Measurements from ENCODE around the gene RELA.

Gene RELA

GRCh38 chr11:65615229-65615949 lies 47.3 kb downstream of the RELA start, which contains the start of gene PCNX3:
Gene PCNX3 (plus strand): TSS chr11:65615776. CDS start chr11:65616312, 536 bp downstream.
- peak; percentile 93 for TF ChIP-seq GABPA (IDR thresholded peaks at IDR 0.05; ENCODE audit: low read depth)
- TF ChIP-seq POLR2AphosphoS5 (IDR thresholded peaks at IDR 0.05; ENCODE audit: low read depth) = no peak; the same call in 1 of the 2 replicates
- TF ChIP-seq, protein P1, sequence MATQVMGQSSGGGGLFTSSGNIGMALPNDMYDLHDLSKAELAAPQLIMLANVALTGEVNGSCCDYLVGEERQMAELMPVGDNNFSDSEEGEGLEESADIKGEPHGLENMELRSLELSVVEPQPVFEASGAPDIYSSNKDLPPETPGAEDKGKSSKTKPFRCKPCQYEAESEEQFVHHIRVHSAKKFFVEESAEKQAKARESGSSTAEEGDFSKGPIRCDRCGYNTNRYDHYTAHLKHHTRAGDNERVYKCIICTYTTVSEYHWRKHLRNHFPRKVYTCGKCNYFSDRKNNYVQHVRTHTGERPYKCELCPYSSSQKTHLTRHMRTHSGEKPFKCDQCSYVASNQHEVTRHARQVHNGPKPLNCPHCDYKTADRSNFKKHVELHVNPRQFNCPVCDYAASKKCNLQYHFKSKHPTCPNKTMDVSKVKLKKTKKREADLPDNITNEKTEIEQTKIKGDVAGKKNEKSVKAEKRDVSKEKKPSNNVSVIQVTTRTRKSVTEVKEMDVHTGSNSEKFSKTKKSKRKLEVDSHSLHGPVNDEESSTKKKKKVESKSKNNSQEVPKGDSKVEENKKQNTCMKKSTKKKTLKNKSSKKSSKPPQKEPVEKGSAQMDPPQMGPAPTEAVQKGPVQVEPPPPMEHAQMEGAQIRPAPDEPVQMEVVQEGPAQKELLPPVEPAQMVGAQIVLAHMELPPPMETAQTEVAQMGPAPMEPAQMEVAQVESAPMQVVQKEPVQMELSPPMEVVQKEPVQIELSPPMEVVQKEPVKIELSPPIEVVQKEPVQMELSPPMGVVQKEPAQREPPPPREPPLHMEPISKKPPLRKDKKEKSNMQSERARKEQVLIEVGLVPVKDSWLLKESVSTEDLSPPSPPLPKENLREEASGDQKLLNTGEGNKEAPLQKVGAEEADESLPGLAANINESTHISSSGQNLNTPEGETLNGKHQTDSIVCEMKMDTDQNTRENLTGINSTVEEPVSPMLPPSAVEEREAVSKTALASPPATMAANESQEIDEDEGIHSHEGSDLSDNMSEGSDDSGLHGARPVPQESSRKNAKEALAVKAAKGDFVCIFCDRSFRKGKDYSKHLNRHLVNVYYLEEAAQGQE (IDR thresholded peaks at IDR 0.05; ENCODE audit: insufficient replicate concordance, low read depth) = no peak
- peak; percentile 100 for DNase-seq (ENCODE audit: low read depth in 1 of 2, low spot score in 1 of 2)
- Histone ChIP-seq H3K27me3 (ENCODE audit: insufficient read depth, poor library complexity, severe bottlenecking) (no peaks in the 10 kb centered on the region), H3K4me3 (replicated peaks; ENCODE audit: insufficient read depth, low read length) (peak within 1 kb of the TSS; percentile 97), H3K27ac (replicated peaks) (peak within 1 kb of the TSS; percentile 89)

GRCh38 chr11:65613091-65613928 lies 49.4 kb downstream of the RELA start:
- no peak for DNase-seq (ENCODE audit: low read depth in 1 of 2, low spot score in 1 of 2)
- H3K4me3 ChIP-seq (replicated peaks; ENCODE audit: insufficient read depth, low read length) = peak overlapping the region; percentile 88
- H3K27ac ChIP-seq (replicated peaks) = peak overlapping the region; percentile 88
- no peaks in the 10 kb centered on the region for H3K27me3 ChIP-seq (ENCODE audit: insufficient read depth, poor library complexity, severe bottlenecking)
- TF ChIP-seq, protein P1 (IDR thresholded peaks at IDR 0.05; ENCODE audit: insufficient replicate concordance, low read depth) = no peak
- TF ChIP-seq POLR2AphosphoS5 (IDR thresholded peaks at IDR 0.05; ENCODE audit: low read depth) (no peak; the same call in 1 of the 2 replicates), GABPA (IDR thresholded peaks at IDR 0.05; ENCODE audit: low read depth) (no peak)

GRCh38 chr11:65612691-65613090 lies 50.0 kb downstream of the RELA start:
- peak overlapping the region; percentile 88 for H3K4me3 ChIP-seq (replicated peaks; ENCODE audit: insufficient read depth, low read length)
- no peak for DNase-seq (ENCODE audit: low read depth in 1 of 2, low spot score in 1 of 2)
- H3K27me3 ChIP-seq (ENCODE audit: insufficient read depth, poor library complexity, severe bottlenecking) = no peaks in the 10 kb centered on the region
- H3K27ac ChIP-seq (replicated peaks) = no peak overlapping the region
- TF ChIP-seq POLR2AphosphoS5 (IDR thresholded peaks at IDR 0.05; ENCODE audit: low read depth) = no peak
- TF ChIP-seq, protein P1 (IDR thresholded peaks at IDR 0.05; ENCODE audit: insufficient replicate concordance, low read depth) = no peak
- TF ChIP-seq, protein P2, sequence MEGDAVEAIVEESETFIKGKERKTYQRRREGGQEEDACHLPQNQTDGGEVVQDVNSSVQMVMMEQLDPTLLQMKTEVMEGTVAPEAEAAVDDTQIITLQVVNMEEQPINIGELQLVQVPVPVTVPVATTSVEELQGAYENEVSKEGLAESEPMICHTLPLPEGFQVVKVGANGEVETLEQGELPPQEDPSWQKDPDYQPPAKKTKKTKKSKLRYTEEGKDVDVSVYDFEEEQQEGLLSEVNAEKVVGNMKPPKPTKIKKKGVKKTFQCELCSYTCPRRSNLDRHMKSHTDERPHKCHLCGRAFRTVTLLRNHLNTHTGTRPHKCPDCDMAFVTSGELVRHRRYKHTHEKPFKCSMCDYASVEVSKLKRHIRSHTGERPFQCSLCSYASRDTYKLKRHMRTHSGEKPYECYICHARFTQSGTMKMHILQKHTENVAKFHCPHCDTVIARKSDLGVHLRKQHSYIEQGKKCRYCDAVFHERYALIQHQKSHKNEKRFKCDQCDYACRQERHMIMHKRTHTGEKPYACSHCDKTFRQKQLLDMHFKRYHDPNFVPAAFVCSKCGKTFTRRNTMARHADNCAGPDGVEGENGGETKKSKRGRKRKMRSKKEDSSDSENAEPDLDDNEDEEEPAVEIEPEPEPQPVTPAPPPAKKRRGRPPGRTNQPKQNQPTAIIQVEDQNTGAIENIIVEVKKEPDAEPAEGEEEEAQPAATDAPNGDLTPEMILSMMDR (IDR thresholded peaks at IDR 0.05; ENCODE audit: insufficient read depth, low read length) = no peak
- no peak for TF ChIP-seq SPI1 (IDR thresholded peaks at IDR 0.05; ENCODE audit: borderline replicate concordance, low read depth)
- no peak for TF ChIP-seq GABPA (IDR thresholded peaks at IDR 0.05; ENCODE audit: low read depth)

All from HL-60 (cell line).